ENCODE measurements around the gene IFT88. TPM values are rescaled to one million over a fixed set of nuclear protein-coding genes. Genes with fewer than 3 reads are reported as not detected.

Gene IFT88
- total RNA-seq, 1 donor = 21.1 TPM

DNA sequence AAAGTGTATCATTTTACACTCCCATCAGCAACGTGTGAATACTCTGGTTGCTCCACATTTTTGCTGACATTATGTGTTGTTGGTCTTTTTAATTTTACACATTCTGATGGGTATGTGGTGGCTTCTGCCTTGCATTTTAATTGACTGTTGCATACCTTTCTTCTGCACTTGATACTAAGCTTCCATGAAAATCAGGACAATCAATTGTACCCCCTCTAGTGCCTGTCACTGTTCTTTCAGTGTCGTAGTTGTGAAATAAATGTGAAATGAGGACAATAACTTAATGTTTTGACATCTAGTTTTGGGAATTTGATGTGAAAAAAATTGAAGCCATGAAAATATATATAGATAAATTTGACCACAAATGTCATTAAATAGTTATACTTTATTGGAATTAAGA is 6.7 kb downstream of the IFT88 start:
- no peak for DNase-seq (ENCODE audit: low read depth)
- H3K4me3 ChIP-seq (ENCODE audit: low read depth, low read length) = no peak overlapping the region
- TF ChIP-seq, protein P1, sequence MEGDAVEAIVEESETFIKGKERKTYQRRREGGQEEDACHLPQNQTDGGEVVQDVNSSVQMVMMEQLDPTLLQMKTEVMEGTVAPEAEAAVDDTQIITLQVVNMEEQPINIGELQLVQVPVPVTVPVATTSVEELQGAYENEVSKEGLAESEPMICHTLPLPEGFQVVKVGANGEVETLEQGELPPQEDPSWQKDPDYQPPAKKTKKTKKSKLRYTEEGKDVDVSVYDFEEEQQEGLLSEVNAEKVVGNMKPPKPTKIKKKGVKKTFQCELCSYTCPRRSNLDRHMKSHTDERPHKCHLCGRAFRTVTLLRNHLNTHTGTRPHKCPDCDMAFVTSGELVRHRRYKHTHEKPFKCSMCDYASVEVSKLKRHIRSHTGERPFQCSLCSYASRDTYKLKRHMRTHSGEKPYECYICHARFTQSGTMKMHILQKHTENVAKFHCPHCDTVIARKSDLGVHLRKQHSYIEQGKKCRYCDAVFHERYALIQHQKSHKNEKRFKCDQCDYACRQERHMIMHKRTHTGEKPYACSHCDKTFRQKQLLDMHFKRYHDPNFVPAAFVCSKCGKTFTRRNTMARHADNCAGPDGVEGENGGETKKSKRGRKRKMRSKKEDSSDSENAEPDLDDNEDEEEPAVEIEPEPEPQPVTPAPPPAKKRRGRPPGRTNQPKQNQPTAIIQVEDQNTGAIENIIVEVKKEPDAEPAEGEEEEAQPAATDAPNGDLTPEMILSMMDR (IDR thresholded peaks at IDR 0.05; ENCODE audit: insufficient read depth, low read length) = no peak

DNA sequence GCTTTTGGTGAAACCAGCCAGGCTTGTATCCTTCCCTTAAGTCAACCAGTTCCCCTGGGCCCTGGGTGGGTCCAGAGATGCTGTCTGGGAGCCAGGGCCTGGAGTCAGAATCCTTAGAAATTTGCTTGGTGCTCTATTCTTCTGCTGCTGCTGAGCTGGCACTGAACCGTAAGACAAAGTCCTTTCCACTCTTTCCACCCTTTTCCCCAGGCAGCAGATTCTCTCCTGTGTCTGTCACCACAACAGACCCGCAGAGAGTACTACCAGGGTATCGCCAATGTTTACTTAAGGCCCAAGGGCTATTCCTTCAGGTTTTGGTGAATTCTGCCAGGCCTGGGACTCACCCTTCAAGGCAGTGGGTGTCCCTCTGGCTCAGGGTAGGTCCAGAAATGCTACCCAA is 12.2 kb downstream of the IFT88 start:
- H3K4me3 ChIP-seq (ENCODE audit: low read depth, low read length) = no peak overlapping the region
- TF ChIP-seq, protein P1 (IDR thresholded peaks at IDR 0.05; ENCODE audit: insufficient read depth, low read length) = no peak
- DNase-seq (ENCODE audit: low read depth) = no peak

DNA sequence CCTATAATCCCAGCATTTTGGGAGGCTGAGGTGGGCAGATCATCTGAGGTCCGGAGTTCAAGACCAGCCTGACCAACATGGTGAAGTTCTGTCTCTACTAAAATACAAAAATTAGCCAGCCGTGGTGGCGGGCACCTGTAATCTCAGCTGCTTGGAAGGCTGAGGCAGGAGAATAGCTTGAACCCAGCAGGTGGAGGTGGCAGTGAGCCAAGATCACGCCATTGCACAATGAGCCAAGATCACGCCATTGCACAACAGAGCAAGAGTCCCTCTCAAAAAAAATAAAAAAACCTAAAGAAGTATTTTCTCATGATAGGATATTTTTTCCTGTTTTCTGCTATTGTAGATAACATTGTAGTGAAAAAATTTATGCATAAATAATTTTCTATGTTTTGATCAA is 13.3 kb downstream of the IFT88 start:
- TF ChIP-seq, protein P1 (IDR thresholded peaks at IDR 0.05; ENCODE audit: insufficient read depth, low read length) = no peak
- no peak for DNase-seq (ENCODE audit: low read depth)

DNA sequence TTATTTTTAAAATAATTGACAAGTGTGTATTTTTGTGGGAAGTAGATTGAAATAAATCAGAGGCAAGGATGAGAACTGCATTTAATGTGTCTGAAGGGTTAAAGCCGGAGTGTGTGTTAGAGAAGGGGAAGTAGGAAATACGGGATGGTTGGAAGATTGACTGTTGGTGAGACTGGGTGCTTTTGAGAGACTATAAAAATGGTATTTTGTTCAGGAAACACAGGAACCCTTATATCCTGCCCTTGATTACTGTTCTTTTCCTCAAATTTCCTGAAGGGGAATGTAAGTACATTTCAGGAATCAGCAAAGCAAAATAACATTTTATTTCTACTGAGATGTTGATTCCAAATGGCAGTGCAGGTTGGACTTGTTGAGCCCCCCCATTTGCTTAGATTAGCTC is 15.1 kb downstream of the IFT88 start:
- no peak for DNase-seq (ENCODE audit: low read depth)
- no peak overlapping the region for H3K4me3 ChIP-seq (ENCODE audit: low read depth, low read length)
- TF ChIP-seq, protein P1 (IDR thresholded peaks at IDR 0.05; ENCODE audit: insufficient read depth, low read length) = no peak

More for the DNA sequence above, 13.3 kb downstream of the IFT88 start:
- H3K4me3 ChIP-seq (ENCODE audit: low read depth, low read length) = no peak overlapping the region

DNA sequence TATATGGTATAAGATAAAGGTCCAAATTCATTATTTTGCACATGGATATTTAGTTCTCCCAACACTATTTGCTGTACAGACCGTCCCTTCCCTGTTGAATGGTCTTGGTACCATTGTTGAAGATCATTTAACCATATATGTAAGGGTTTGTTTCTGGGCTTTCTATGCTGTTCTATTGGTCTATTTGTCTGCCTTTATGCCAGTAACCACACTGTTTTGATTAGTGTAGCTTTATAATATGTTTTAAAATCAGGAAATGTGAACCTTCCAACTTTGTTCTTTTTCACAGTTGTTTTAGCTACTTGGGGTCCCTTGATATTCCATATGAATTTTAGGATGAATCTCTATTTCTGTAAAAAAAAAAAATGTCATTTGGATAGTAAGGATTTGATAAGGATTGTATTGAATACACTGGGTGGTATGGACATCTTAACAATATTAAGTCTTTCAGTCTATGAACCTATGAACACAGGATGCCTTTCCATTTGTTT is 16.9 kb downstream of the IFT88 start:
- DNase-seq (ENCODE audit: low read depth) = no peak
- TF ChIP-seq, protein P1 (IDR thresholded peaks at IDR 0.05; ENCODE audit: insufficient read depth, low read length) = no peak
- no peak overlapping the region for H3K4me3 ChIP-seq (ENCODE audit: low read depth, low read length)

DNA sequence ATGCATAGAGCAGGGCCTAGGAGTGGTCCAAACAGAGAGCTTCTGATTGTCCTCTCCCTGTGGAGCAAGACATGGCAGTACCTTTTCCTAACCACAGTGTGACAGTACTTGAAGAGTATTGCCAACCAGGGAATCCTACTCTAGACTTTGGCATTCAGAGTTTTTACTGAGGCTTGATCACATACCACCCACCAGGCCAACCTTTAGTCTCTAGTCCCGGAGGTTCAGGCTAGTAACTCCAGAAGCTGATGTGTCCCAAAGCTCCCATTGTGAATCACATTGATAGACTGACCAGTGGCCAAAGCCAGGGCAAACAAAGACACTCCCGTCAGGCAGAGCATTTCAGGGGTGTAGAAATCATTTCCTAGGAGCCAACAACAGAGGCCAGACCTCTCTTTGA is 18.4 kb downstream of the IFT88 start:
- TF ChIP-seq, protein P1 (IDR thresholded peaks at IDR 0.05; ENCODE audit: insufficient read depth, low read length) = no peak
- no peak for DNase-seq (ENCODE audit: low read depth)
- no peak overlapping the region for H3K4me3 ChIP-seq (ENCODE audit: low read depth, low read length)

DNA sequence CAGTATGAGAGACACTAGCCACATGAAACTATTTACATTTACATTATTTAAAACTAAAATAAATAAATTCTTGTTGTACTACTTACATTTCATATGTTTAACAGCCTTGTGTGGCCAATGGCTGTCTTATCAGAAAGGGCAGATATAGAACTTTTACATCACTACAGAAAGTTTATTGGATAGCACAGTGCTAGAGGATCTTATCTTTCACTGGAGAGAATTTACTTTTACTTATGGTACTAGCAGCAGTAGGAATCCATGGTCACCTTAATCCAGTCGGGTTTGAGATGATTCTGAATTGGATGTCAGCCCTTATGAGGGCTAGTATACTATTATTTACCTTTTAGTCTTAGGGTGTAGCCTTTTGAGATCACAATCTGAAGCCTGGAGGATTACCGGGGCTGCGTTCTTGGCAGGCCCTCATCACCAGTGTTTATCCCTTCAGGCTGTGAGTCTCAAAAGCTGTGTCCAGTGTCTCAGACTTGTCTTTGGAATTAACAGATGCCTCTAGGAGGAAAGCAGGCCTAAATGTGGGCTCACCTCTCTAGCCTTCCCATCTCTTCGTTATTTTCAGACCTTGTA is 21.7 kb downstream of the IFT88 start:
- TF ChIP-seq, protein P1 (IDR thresholded peaks at IDR 0.05; ENCODE audit: insufficient read depth, low read length) = no peak
- no peak for DNase-seq (ENCODE audit: low read depth)
- no peak overlapping the region for H3K4me3 ChIP-seq (ENCODE audit: low read depth, low read length)
